CD4-positive, alpha-beta T cell treated with Interleukin-4 for 4 hours (primary cell): Measurements from ENCODE around the gene MBP.
A peak's percentile ranks its signal among the peaks of the same experiment; 100 is the strongest.

Experiments used
- DNase-seq: peaks from one replicate; pipeline ENCODE4 v3.0.0-alpha.2; 2020

The MBP gene

GRCh38 chr18:77015771-77016710 lies 116.5 kb downstream of the MBP start:
- no peak for DNase-seq

GRCh38 chr18:77015169-77015568 lies 117.4 kb downstream of the MBP start:
- no peak for DNase-seq

GRCh38 chr18:77014538-77014937 lies 118.0 kb downstream of the MBP start:
- no peak for DNase-seq

- DNase-seq, result no peak
Observed at GRCh38 chr18:77013811-77014521, 118.6 kb downstream of the MBP start.

- DNase-seq, result no peak
Observed at GRCh38 chr18:77012806-77013541, 119.6 kb downstream of the MBP start.

GRCh38 chr18:77012120-77012519 lies 120.5 kb downstream of the MBP start:
- no peak for DNase-seq

- no peak for DNase-seq
Observed at GRCh38 chr18:77009675-77010074, 122.9 kb downstream of the MBP start.

GRCh38 chr18:77008576-77009315 lies 123.8 kb downstream of the MBP start:
- DNase-seq, result no peak

- no peak for DNase-seq
Observed at GRCh38 chr18:77008006-77008405, 124.6 kb downstream of the MBP start.

- no peak for DNase-seq
Observed at GRCh38 chr18:77007251-77007650, 125.3 kb downstream of the MBP start.

GRCh38 chr18:77006305-77007175 lies 126.0 kb downstream of the MBP start:
- no peak for DNase-seq

GRCh38 chr18:77005651-77006195 lies 126.9 kb downstream of the MBP start:
- no peak for DNase-seq

- no peak for DNase-seq
Observed at GRCh38 chr18:77004555-77005380, 127.8 kb downstream of the MBP start.

GRCh38 chr18:77003316-77003715 lies 129.3 kb downstream of the MBP start:
- no peak for DNase-seq

- no peak for DNase-seq
Observed at GRCh38 chr18:77002496-77002895, 130.1 kb downstream of the MBP start.

GRCh38 chr18:77001979-77002378 lies 130.6 kb downstream of the MBP start:
- no peak for DNase-seq

GRCh38 chr18:77001041-77001440 lies 131.5 kb downstream of the MBP start:
- no peak for DNase-seq

GRCh38 chr18:77000527-77000926 lies 132.1 kb downstream of the MBP start:
- DNase-seq, result peak; percentile 51

- DNase-seq, result no peak
Observed at GRCh38 chr18:76999077-76999476, 133.5 kb downstream of the MBP start.
